Central memory CD8-positive, alpha-beta T cell (primary cell): Measurements from ENCODE around the gene PSMB7.
"Not testable (repeated sequence)": the region's sequence is repeated elsewhere in the genome, so short reads cannot be mapped to it uniquely, and the experiment has no call there.

ENCODE experiments used
- ATAC-seq: fragments of 150-1000 bp; cut with Tn5 transposase; replicated peaks from 2 replicates; pipeline ENCODE4 v1.10.0; 2022; ENCODE audit warnings: mild to moderate bottlenecking, moderate FRiP score, moderate number of reproducible peaks; ENCODE audit not compliant: poor library complexity, severe bottlenecking; ENCODE audit errors: extremely low read depth
- DNase-seq, 2 donors: peaks; one replicate each; pipeline ENCODE4 v3.0.0; 2021; ENCODE audit warnings: low spot score in 2 of 2
- H3K27ac Mint-ChIP-seq: one replicate; pipeline ENCODE4 v1.8.0; 2022; ENCODE audit warnings: low read depth, mild to moderate bottlenecking, moderate library complexity, mixed read lengths
- H3K27me3 Mint-ChIP-seq: one replicate; pipeline ENCODE4 v1.8.0; 2022; ENCODE audit warnings: mixed read lengths
- H3K36me3 Mint-ChIP-seq: one replicate; pipeline ENCODE4 v1.8.0; 2022; ENCODE audit warnings: mild to moderate bottlenecking, moderate library complexity, mixed read lengths; ENCODE audit not compliant: insufficient read depth
- H3K4me1 Mint-ChIP-seq: one replicate; pipeline ENCODE4 v1.8.0; 2022; ENCODE audit warnings: mixed read lengths
- H3K4me3 Mint-ChIP-seq: one replicate; pipeline ENCODE4 v1.8.0; 2022; ENCODE audit warnings: mild to moderate bottlenecking, moderate library complexity, mixed read lengths
- H3K9me3 Mint-ChIP-seq: one replicate; pipeline ENCODE4 v1.8.0; 2022; ENCODE audit warnings: mixed read lengths

Gene PSMB7

GRCh38 chr9:124439686-124440243, 24.5 kb upstream of the PSMB7 start:
- Mint-ChIP-seq H3K4me1 (no peaks in the 10 kb centered on the region), H3K27ac (no peak overlapping the region), H3K9me3 (no peaks in the 10 kb centered on the region), H3K4me3 (no peak overlapping the region), H3K36me3 (no peaks in the 10 kb centered on the region), H3K27me3 (peaks cover 53% of the 10 kb centered on the region)
- no peak for DNase-seq
- ATAC-seq, result no peak

DNA sequence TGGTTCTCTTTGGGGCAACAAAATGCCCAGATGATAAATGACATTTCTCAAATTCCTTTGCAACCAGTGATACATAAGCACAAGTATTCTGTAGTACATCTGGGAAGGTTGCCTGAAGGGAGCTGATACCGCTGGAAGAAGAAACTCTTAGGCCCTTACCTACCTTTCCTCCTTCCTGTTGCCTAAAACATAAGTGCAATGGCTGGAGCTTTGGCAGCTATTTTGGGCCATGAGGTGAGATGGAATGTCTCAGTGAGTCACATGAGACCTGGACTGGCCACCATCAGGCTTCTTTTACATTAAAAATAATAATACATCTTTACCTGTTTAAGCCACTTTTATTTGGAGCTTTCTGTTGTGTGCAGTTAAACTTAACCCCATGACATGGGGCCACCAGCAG, 23.8 kb upstream of the PSMB7 start:
- peaks cover 55% of the 10 kb centered on the region for H3K27me3 Mint-ChIP-seq
- no peaks in the 10 kb centered on the region for H3K9me3 Mint-ChIP-seq
- no peaks in the 10 kb centered on the region for H3K36me3 Mint-ChIP-seq

DNA sequence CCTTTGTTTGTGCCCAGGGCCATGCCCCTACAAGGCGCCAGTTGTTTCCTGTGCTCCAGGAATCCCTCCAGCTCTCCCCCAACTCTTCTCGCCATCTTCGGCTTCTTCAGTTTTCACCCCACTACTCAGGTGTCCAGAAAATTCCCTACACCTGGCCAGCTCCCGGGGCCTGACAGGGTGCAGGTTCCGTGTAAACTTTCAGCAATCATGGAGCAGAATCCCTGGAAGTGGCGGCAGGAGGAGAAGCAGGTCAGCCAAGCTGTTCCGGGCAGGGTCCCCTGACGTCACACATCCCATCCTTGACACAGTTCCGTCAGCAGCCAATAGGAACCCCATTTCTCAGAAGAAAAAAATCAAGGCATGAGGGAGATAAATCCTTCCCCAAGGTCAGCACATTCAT, 22.8 kb upstream of the PSMB7 start:
- no peak overlapping the region for H3K27ac Mint-ChIP-seq
- no peak overlapping the region for H3K4me3 Mint-ChIP-seq
- no peaks in the 10 kb centered on the region for H3K4me1 Mint-ChIP-seq
- H3K9me3 Mint-ChIP-seq, result no peaks in the 10 kb centered on the region
- DNase-seq (no peak), ATAC-seq (no peak)
- peaks cover 58% of the 10 kb centered on the region for H3K27me3 Mint-ChIP-seq
- no peaks in the 10 kb centered on the region for H3K36me3 Mint-ChIP-seq

More for the DNA sequence above, 23.8 kb upstream of the PSMB7 start:
- Mint-ChIP-seq H3K4me1 (no peaks in the 10 kb centered on the region), H3K27ac (no peak overlapping the region), H3K4me3 (no peak overlapping the region)
- DNase-seq (no peak), ATAC-seq (no peak)

DNA sequence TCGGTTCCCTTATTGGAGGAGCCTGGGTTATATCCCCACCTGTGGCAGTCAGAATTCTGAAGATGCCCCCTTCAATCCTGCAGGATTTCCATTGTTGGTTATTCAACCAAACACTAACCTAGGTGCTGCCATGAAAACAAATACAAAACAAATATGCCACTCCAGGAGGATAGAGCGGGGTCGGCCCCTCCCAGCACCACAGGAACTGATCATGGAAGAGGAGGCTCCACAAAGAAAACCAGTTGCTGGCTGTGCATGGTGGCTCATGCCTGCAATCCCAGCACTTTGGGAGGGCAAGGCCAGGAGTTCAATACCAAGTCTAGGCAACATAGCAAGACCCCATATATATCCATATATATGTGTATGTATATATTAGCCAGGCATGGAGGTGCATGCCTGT, 21.8 kb upstream of the PSMB7 start:
- Mint-ChIP-seq H3K27me3 (peaks cover 66% of the 10 kb centered on the region), H3K4me3 (no peak overlapping the region), H3K36me3 (peaks cover 2% of the 10 kb centered on the region), H3K27ac (no peak overlapping the region), H3K9me3 (no peaks in the 10 kb centered on the region), H3K4me1 (no peaks in the 10 kb centered on the region)
- DNase-seq (no peak), ATAC-seq (no peak)

- peaks cover 58% of the 10 kb centered on the region for H3K27me3 Mint-ChIP-seq
- DNase-seq, result no peak
- no peak overlapping the region for H3K4me3 Mint-ChIP-seq
- H3K27ac Mint-ChIP-seq, result no peak overlapping the region
- no peaks in the 10 kb centered on the region for H3K4me1 Mint-ChIP-seq
- ATAC-seq, result no peak
- no peaks in the 10 kb centered on the region for H3K9me3 Mint-ChIP-seq
- H3K36me3 Mint-ChIP-seq, result peaks cover 2% of the 10 kb centered on the region
Observed at GRCh38 chr9:124436320-124436719, 21.1 kb upstream of the PSMB7 start.

DNA sequence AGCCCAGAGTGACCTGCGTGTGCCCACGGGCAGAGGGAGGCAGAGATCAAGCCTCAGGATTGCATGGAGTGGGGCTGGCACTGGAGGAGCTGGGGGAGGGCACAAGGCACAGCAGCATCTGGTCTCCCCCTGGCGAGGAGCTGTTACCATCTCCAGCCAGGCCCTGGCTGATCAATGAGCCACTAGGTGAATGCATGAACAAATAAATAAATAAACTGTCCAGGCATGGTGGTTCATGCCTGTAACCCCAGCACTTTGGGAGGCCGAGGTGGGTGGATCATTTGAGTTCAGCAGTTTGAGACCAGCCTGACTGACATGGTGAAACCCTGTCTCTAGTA, 14.3 kb upstream of the PSMB7 start:
- H3K27ac Mint-ChIP-seq, result no peak overlapping the region
- no peaks in the 10 kb centered on the region for H3K4me1 Mint-ChIP-seq
- no peak overlapping the region for H3K4me3 Mint-ChIP-seq
- ATAC-seq (no peak), DNase-seq (no peak)
- H3K27me3 Mint-ChIP-seq, result peaks cover 22% of the 10 kb centered on the region
- peaks cover 2% of the 10 kb centered on the region for H3K36me3 Mint-ChIP-seq
- no peaks in the 10 kb centered on the region for H3K9me3 Mint-ChIP-seq

- Mint-ChIP-seq H3K9me3 (no peaks in the 10 kb centered on the region), H3K4me3 (no peak overlapping the region), H3K36me3 (peaks cover 2% of the 10 kb centered on the region), H3K27me3 (peaks cover 18% of the 10 kb centered on the region), H3K27ac (no peak overlapping the region), H3K4me1 (no peaks in the 10 kb centered on the region)
- no peak for ATAC-seq
- no peak for DNase-seq
Observed at GRCh38 chr9:124428751-124429529, 13.7 kb upstream of the PSMB7 start.

DNA sequence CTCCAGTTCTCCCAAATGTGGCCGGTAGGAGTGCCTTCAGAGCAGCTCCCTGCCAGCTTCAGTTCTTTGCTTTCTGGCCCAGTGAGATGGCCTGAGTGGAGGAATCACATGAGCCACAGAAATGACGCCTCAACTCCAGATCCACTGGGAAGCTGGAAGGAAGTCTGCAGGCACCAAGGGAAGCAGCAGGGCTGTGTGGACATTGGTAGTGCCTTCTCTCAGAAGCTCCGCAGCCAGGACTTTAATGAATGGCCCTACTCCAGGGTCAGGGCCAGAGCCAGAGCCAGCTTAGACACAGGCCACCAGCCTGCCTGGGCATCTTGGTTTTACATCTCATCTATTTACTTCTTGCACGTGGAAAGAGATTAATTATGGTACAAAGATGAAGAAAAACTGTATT, 12.0 kb upstream of the PSMB7 start:
- Mint-ChIP-seq H3K27ac (no peak overlapping the region), H3K4me1 (no peaks in the 10 kb centered on the region), H3K36me3 (no peaks in the 10 kb centered on the region), H3K4me3 (no peak overlapping the region), H3K9me3 (no peaks in the 10 kb centered on the region), H3K27me3 (peaks cover 13% of the 10 kb centered on the region)
- DNase-seq (no peak), ATAC-seq (no peak)

GRCh38 chr9:124426361-124426760, 11.1 kb upstream of the PSMB7 start:
- Mint-ChIP-seq H3K4me3 (no peak overlapping the region), H3K27ac (no peak overlapping the region), H3K4me1 (no peaks in the 10 kb centered on the region), H3K36me3 (no peaks in the 10 kb centered on the region), H3K27me3 (peaks cover 13% of the 10 kb centered on the region), H3K9me3 (no peaks in the 10 kb centered on the region)
- ATAC-seq (no peak), DNase-seq (no peak)

GRCh38 chr9:124425733-124426132, 10.5 kb upstream of the PSMB7 start:
- ATAC-seq, DNase-seq, H3K9me3 Mint-ChIP-seq, H3K36me3 Mint-ChIP-seq, H3K27ac Mint-ChIP-seq, H3K4me3 Mint-ChIP-seq, H3K4me1 Mint-ChIP-seq: not testable (repeated sequence)
- H3K27me3 Mint-ChIP-seq, result peaks cover 13% of the 10 kb centered on the region

DNA sequence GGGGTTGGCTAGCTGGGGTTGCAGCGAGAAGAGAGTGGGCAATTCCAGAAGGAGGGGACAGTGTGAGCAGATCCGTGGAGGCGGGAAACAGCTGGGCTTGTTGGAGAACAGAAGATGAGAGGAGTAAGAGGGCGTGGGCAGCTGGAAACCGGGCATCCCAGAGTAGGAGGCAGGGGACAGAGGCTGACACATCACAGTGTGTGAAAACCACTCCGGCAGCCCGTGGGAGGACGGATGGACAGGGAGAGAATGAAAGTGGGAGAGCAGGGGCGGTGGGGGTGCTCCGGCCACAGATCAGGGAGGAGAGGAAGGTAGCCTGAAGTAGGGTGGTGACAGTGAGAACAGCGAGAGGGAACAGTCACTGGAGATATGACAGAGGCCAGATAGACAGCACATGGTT, 8.3 kb upstream of the PSMB7 start:
- H3K36me3 Mint-ChIP-seq, result no peaks in the 10 kb centered on the region
- DNase-seq (no peak), ATAC-seq (no peak)
- no peaks in the 10 kb centered on the region for H3K9me3 Mint-ChIP-seq
- peaks cover 4% of the 10 kb centered on the region for H3K4me1 Mint-ChIP-seq
- H3K27ac Mint-ChIP-seq, result no peak overlapping the region
- H3K4me3 Mint-ChIP-seq, result no peak overlapping the region
- H3K27me3 Mint-ChIP-seq, result peaks cover 13% of the 10 kb centered on the region

- no peak overlapping the region for H3K4me3 Mint-ChIP-seq
- peaks cover 13% of the 10 kb centered on the region for H3K27me3 Mint-ChIP-seq
- H3K9me3 Mint-ChIP-seq, result no peaks in the 10 kb centered on the region
- no peak overlapping the region for H3K27ac Mint-ChIP-seq
- ATAC-seq, result no peak
- no peaks in the 10 kb centered on the region for H3K36me3 Mint-ChIP-seq
- peaks cover 5% of the 10 kb centered on the region for H3K4me1 Mint-ChIP-seq
- DNase-seq, result no peak
Observed at GRCh38 chr9:124423155-124423554, 7.9 kb upstream of the PSMB7 start.

- Mint-ChIP-seq H3K36me3 (no peaks in the 10 kb centered on the region), H3K4me1 (peaks cover 5% of the 10 kb centered on the region), H3K4me3 (no peak overlapping the region), H3K27me3 (peaks cover 13% of the 10 kb centered on the region), H3K27ac (no peak overlapping the region), H3K9me3 (no peaks in the 10 kb centered on the region)
- DNase-seq (no peak), ATAC-seq (no peak)
Observed at GRCh38 chr9:124420991-124421543, 5.8 kb upstream of the PSMB7 start.
